IMR-90 (cell line): ENCODE data around the gene AGAP6.
"Not testable (repeated sequence)": the region's sequence is repeated elsewhere in the genome, so short reads cannot be mapped to it uniquely, and the experiment has no call there.

ENCODE experiments used
- BHLHE40 ChIP-seq: fragments of 150-350 bp; IDR thresholded peaks from 2 replicates; pipeline ENCODE4 v1.6.1; 2016; ENCODE audit warnings: mild to moderate bottlenecking, low read depth, low read length
- CEBPB ChIP-seq: IDR thresholded peaks from 2 replicates; pipeline ENCODE4 v1.6.1; 2012; ENCODE audit warnings: low read depth, low read length, improper control_type of control experiment
- CHD1 ChIP-seq: IDR thresholded peaks from 2 replicates; pipeline ENCODE4 v1.6.1; 2012; ENCODE audit warnings: low read depth, low read length, improper control_type of control experiment
- FOS ChIP-seq: fragments of 150-350 bp; IDR thresholded peaks from 2 replicates; pipeline ENCODE4 v1.6.1; 2016; ENCODE audit warnings: low read depth, low read length
- MAFK ChIP-seq: IDR thresholded peaks from 2 replicates; pipeline ENCODE4 v1.6.1; 2012; ENCODE audit warnings: low read depth, low read length, improper control_type of control experiment
- MAZ ChIP-seq: IDR thresholded peaks from 2 replicates; pipeline ENCODE4 v1.6.1; 2012; ENCODE audit warnings: low read depth, mild to moderate bottlenecking, low read length, improper control_type of control experiment, moderate library complexity, borderline replicate concordance
- MXI1 ChIP-seq: IDR thresholded peaks from 2 replicates; pipeline ENCODE4 v1.6.1; 2012; ENCODE audit warnings: low read depth, mild to moderate bottlenecking, low read length, moderate library complexity, borderline replicate concordance
- POLR2A ChIP-seq: IDR thresholded peaks from 2 replicates; pipeline ENCODE4 v1.6.1; 2012; ENCODE audit warnings: mild to moderate bottlenecking, low read depth, low read length
- RAD21 ChIP-seq: IDR thresholded peaks from 2 replicates; pipeline ENCODE4 v1.6.1; 2012; ENCODE audit warnings: low read length, improper control_type of control experiment
- SMC3 ChIP-seq: fragments of 150-350 bp; IDR thresholded peaks from 2 replicates; pipeline ENCODE4 v1.6.1; 2016; ENCODE audit warnings: low read depth, mild to moderate bottlenecking, antibody characterized with exemption, low read length, moderate library complexity
- TF ChIP-seq, protein P1 (sequence below): conservative IDR thresholded peaks from 2 replicates; pipeline ENCODE4 v1.5.1; 2012; ENCODE audit warnings: mild to moderate bottlenecking, low read depth, low read length, improper control_type of control experiment
- TF ChIP-seq, protein P2 (sequence below): fragments of 150-350 bp; IDR thresholded peaks from 2 replicates; pipeline ENCODE4 v1.6.1; 2017; ENCODE audit warnings: mild to moderate bottlenecking, antibody characterized with exemption, low read length, low read depth
- TF ChIP-seq, protein P3 (sequence below): fragments of 150-350 bp; IDR thresholded peaks from 2 replicates; pipeline ENCODE4 v1.6.1; 2016; ENCODE audit warnings: low read depth, mild to moderate bottlenecking, low read length, moderate library complexity, borderline replicate concordance

DNA sequence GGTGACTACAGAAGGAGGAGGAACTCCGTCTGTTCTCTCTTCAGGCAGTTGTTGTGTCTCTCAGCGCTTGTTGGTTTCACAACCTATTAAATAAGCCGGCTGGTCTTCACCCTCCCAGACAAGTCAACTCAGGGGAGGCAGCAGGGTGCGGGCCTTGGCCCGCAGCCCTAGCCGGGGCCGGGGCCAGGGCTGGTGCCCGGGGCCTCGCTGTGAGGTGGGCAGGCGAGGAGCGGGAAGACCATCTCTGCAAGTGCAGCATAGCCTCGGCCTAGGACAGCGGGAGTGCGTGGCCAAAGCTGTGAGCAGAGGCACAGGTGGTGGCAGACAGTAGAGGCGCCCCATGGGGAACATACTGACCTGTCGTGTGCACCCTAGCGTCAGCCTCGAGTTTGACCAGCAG is at the start of gene AGAP6:
- not testable (repeated sequence) for TF ChIP-seq MAZ, RAD21, POLR2A, BHLHE40, FOS, CEBPB, MAFK, SMC3, CHD1, MXI1
- TF ChIP-seq, protein P1, sequence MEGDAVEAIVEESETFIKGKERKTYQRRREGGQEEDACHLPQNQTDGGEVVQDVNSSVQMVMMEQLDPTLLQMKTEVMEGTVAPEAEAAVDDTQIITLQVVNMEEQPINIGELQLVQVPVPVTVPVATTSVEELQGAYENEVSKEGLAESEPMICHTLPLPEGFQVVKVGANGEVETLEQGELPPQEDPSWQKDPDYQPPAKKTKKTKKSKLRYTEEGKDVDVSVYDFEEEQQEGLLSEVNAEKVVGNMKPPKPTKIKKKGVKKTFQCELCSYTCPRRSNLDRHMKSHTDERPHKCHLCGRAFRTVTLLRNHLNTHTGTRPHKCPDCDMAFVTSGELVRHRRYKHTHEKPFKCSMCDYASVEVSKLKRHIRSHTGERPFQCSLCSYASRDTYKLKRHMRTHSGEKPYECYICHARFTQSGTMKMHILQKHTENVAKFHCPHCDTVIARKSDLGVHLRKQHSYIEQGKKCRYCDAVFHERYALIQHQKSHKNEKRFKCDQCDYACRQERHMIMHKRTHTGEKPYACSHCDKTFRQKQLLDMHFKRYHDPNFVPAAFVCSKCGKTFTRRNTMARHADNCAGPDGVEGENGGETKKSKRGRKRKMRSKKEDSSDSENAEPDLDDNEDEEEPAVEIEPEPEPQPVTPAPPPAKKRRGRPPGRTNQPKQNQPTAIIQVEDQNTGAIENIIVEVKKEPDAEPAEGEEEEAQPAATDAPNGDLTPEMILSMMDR, result not testable (repeated sequence)
- TF ChIP-seq, protein P2, sequence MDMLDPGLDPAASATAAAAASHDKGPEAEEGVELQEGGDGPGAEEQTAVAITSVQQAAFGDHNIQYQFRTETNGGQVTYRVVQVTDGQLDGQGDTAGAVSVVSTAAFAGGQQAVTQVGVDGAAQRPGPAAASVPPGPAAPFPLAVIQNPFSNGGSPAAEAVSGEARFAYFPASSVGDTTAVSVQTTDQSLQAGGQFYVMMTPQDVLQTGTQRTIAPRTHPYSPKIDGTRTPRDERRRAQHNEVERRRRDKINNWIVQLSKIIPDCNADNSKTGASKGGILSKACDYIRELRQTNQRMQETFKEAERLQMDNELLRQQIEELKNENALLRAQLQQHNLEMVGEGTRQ, result not testable (repeated sequence)
- TF ChIP-seq, protein P3, sequence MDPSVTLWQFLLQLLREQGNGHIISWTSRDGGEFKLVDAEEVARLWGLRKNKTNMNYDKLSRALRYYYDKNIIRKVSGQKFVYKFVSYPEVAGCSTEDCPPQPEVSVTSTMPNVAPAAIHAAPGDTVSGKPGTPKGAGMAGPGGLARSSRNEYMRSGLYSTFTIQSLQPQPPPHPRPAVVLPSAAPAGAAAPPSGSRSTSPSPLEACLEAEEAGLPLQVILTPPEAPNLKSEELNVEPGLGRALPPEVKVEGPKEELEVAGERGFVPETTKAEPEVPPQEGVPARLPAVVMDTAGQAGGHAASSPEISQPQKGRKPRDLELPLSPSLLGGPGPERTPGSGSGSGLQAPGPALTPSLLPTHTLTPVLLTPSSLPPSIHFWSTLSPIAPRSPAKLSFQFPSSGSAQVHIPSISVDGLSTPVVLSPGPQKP, result not testable (repeated sequence)
